Occipital lobe (tissue), 2 donors: Measurements from ENCODE around the gene EGLN2. TPM values are rescaled to one million over a fixed set of nuclear protein-coding genes. Genes with fewer than 3 reads are reported as not detected.
"Not testable (repeated sequence)": the region's sequence is repeated elsewhere in the genome, so short reads cannot be mapped to it uniquely, and the experiment has no call there.

Source experiments
- DNase-seq: peaks from one replicate; lab custom pipeline; 2025; lab: John Stamatoyannopoulos, UW
- total RNA-seq: library from RNA; depleted of rRNA; stranded (reverse); fragments of >200 nt; gene quantifications from one replicate; pipeline ENCODE4 v1.2.3, GENCODE V29; 2014

EGLN2 gene
- total RNA-seq, 1 donor from 2014 or later, result 46.9 TPM

- no peak for DNase-seq
Measured at GRCh38 chr19:40776364-40776763, 22.6 kb upstream of the EGLN2 start.

- peak; percentile 79 for DNase-seq
Measured at GRCh38 chr19:40776932-40777644, 21.9 kb upstream of the EGLN2 start.

GRCh38 chr19:40777645-40777936, 21.4 kb upstream of the EGLN2 start:
- DNase-seq, result no peak

- DNase-seq, result peak; percentile 99
Measured at GRCh38 chr19:40777937-40778705, 20.9 kb upstream of the EGLN2 start, which contains the start of gene RAB4B. TSS of gene RAB4B (plus strand) at chr19:40778247. CDS start at chr19:40778376, 129 bp downstream.

GRCh38 chr19:40778706-40779284, 20.2 kb upstream of the EGLN2 start:
- no peak for DNase-seq

- DNase-seq, result no peak
Measured at GRCh38 chr19:40780582-40780981, 18.4 kb upstream of the EGLN2 start.

GRCh38 chr19:40781140-40781539, 17.9 kb upstream of the EGLN2 start:
- DNase-seq, result no peak

- no peak for DNase-seq
Measured at GRCh38 chr19:40783711-40784110, 15.3 kb upstream of the EGLN2 start.

- not testable (repeated sequence) for DNase-seq
Measured at GRCh38 chr19:40784146-40784545, 14.8 kb upstream of the EGLN2 start.

GRCh38 chr19:40785526-40785925, 13.5 kb upstream of the EGLN2 start:
- DNase-seq, result no peak

GRCh38 chr19:40786060-40787037, 12.6 kb upstream of the EGLN2 start:
- no peak for DNase-seq

GRCh38 chr19:40791349-40791748, 7.6 kb upstream of the EGLN2 start:
- DNase-seq, result no peak

- DNase-seq, result no peak
Measured at GRCh38 chr19:40791996-40792395, 7.0 kb upstream of the EGLN2 start.

- no peak for DNase-seq
Measured at GRCh38 chr19:40797166-40797962, 1.6 kb upstream of the EGLN2 start.

- no peak for DNase-seq
Measured at GRCh38 chr19:40797963-40798682, 868 bp upstream of the EGLN2 start.

GRCh38 chr19:40799558-40800338, 757 bp downstream of the EGLN2 start:
- no peak for DNase-seq

- no peak for DNase-seq
Measured at GRCh38 chr19:40800339-40800996, 1.5 kb downstream of the EGLN2 start.

GRCh38 chr19:40800997-40801377, 2.0 kb downstream of the EGLN2 start:
- no peak for DNase-seq
